Measurements from ENCODE around the gene MRPL21.
A peak's percentile ranks its signal among the peaks of the same experiment; 100 is the strongest.

Gene MRPL21

DNA sequence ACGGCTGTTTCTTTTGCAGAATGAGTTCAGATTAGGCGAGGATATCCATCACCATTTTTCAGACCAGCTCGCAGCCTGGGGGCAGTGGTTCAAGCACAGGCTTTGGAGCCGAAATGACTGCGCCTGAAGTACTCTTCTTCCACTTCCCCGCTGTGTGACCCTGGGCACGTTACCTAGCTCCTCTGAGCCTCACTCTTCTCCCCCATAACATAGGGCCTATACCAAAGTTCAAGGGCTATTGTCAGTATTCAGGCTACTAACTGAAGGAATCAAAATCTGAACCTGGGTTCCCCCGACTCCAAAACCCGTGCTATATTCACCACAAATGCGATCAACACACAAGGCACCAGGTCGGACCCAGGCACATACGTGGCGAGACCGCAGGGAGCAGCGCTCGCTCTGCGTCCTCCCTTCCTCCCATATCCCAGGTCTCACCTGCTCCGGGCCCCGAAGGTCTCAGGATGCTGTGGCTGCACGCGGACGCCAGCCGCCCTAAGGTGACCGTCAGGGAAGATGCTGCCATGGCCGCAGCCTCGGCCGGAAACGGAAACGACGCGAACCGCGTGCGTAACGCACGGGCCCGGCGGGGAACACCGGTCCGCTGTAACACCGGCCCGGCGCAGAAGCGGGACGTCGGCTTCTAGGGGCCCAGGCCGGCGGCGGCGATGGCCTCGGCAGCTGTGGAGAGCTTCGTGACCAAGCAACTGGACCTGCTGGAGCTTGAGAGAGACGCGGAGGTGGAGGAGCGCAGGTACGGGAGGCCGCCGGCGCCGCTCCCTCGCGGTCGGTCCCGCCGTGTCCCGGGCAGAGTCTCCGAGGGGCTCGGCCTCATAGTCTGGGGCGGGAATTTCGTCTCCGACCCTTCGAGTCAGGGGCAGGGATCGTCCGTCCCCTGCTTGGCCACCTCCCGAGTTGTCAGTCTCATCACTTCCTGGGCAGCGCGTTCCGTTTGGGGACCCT is at the start of gene MRPL21, which contains the start of gene IGHMBP2:
MRPL21 (minus strand) TSS at position 545 of the 960 bp plus-strand sequence; CDS start at position 523, 22 bp downstream.
IGHMBP2 (plus strand) TSS at position 604 of the 960 bp plus-strand sequence; CDS start at position 666, 62 bp downstream.
- no peaks in the 10 kb centered on the region for H3K27me3 ChIP-seq
- peaks cover 0 to 37% (median 27%) of the 10 kb centered on the region in 4 donors for H3K4me1 ChIP-seq
- TF ChIP-seq, protein P1, sequence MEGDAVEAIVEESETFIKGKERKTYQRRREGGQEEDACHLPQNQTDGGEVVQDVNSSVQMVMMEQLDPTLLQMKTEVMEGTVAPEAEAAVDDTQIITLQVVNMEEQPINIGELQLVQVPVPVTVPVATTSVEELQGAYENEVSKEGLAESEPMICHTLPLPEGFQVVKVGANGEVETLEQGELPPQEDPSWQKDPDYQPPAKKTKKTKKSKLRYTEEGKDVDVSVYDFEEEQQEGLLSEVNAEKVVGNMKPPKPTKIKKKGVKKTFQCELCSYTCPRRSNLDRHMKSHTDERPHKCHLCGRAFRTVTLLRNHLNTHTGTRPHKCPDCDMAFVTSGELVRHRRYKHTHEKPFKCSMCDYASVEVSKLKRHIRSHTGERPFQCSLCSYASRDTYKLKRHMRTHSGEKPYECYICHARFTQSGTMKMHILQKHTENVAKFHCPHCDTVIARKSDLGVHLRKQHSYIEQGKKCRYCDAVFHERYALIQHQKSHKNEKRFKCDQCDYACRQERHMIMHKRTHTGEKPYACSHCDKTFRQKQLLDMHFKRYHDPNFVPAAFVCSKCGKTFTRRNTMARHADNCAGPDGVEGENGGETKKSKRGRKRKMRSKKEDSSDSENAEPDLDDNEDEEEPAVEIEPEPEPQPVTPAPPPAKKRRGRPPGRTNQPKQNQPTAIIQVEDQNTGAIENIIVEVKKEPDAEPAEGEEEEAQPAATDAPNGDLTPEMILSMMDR (IDR thresholded peaks at IDR 0.05) = no peak
- peak within 1 kb of the TSS; percentile 79 to 89 for H3K27ac ChIP-seq
- H3K9me3 ChIP-seq = no peaks in the 10 kb centered on the region
- DNase-seq = peak; percentile 75 to 88
- intact Hi-C loops (cut with DNase I; ENCODE audit: low total_unique reads) = loop anchor here (10.0 kb wide), 1 partner anchor 181 kb away; no protein-coding TSS in a partner anchor
- peak within 1 kb of the TSS; percentile 64 to 88 for H3K4me3 ChIP-seq
- H3K36me3 ChIP-seq = peaks cover 25 to 45% (median 31%) of the 10 kb centered on the region in 3 donors

DNA sequence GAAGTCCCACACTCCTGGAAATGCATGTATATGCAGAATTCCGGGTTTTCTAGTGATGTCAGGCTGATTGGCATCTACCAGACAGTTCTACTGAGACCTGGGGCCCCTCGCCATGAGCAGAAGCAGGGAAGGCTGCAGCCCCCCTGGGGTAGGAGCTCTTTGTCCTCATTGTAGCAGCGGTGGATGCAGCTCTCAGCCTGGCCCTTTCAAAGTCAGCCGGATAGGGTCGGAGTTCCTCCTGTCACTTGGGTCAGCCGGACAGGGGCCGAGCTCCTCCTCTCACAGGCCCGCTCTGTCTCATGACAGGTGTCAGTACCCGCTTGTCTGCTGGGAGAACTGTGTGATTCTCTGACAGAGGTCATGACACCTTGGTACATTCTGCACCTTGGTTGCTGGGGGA is 47.1 kb upstream of the MRPL21 start:
- intact Hi-C loops (cut with DNase I; ENCODE audit: low total_unique reads) = no loop called here
- no peaks in the 10 kb centered on the region for H3K9me3 ChIP-seq
- TF ChIP-seq, protein P1 (IDR thresholded peaks at IDR 0.05) = no peak
- DNase-seq = no peak
- H3K27ac ChIP-seq = no peak overlapping the region
- H3K4me1 ChIP-seq = peaks cover 0 to 18% (median 10%) of the 10 kb centered on the region in 4 donors
- no peaks in the 10 kb centered on the region for H3K27me3 ChIP-seq
- no peak overlapping the region for H3K4me3 ChIP-seq
- H3K36me3 ChIP-seq = no peaks in the 10 kb centered on the region

DNA sequence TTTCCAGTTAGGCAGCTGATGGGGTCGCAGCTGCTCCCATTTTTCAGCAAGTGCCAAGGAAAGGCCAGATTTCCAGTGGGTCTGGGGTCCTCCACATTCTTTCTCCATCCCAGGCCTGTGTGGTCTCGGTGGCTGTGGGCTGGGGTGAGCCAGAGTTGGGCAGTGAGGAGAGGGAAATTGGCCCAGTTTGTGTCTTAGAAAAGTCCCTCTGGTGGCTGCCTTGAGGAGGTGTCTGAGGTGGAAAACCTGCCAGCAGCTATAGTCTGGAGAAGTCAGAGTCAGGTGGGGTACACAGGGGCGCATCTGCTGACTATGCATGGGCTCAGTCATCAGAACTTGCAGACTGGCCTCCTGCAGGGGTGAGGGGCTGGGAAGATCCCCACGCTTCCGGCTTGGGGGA is 46.6 kb upstream of the MRPL21 start:
- no peaks in the 10 kb centered on the region for H3K9me3 ChIP-seq
- H3K27ac ChIP-seq = peak overlapping the region in 1 of 2 donors; percentile 30
- no peak overlapping the region for H3K4me3 ChIP-seq
- TF ChIP-seq, protein P1 (IDR thresholded peaks at IDR 0.05) = peak in 1 of 2 experiments; percentile 39
- no peaks in the 10 kb centered on the region for H3K36me3 ChIP-seq
- DNase-seq = no peak
- no peaks in the 10 kb centered on the region for H3K27me3 ChIP-seq
- intact Hi-C loops (cut with DNase I; ENCODE audit: low total_unique reads) = no loop called here
- peaks cover 0 to 22% (median 10%) of the 10 kb centered on the region in 4 donors for H3K4me1 ChIP-seq

DNA sequence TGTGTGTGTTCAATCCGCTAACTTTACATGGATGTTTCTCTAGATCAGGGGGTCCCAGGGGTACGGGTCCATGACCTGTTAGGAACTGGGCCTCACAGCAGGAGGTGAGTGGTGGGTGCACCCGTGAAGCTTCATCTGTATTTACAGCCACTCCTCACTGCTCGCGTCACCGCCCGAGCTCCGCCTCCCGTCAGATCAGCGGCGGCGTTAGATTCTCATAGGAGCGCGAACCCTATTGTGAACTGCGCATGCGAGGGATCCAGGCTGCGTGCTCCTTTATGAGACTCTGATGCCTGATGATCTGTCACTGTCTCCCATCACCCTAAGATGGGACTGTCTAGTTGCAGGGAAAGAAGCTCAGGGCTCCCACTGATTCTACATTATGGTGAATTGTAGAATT is 45.3 kb upstream of the MRPL21 start:
- H3K4me3 ChIP-seq = no peak overlapping the region
- TF ChIP-seq, protein P1 (IDR thresholded peaks at IDR 0.05) = no peak
- no peaks in the 10 kb centered on the region for H3K9me3 ChIP-seq
- H3K36me3 ChIP-seq = no peaks in the 10 kb centered on the region
- no peaks in the 10 kb centered on the region for H3K27me3 ChIP-seq
- DNase-seq = no peak
- intact Hi-C loops (cut with DNase I; ENCODE audit: low total_unique reads) = no loop called here
- H3K27ac ChIP-seq = no peak overlapping the region
- peaks cover 0 to 31% (median 11%) of the 10 kb centered on the region in 4 donors for H3K4me1 ChIP-seq

DNA sequence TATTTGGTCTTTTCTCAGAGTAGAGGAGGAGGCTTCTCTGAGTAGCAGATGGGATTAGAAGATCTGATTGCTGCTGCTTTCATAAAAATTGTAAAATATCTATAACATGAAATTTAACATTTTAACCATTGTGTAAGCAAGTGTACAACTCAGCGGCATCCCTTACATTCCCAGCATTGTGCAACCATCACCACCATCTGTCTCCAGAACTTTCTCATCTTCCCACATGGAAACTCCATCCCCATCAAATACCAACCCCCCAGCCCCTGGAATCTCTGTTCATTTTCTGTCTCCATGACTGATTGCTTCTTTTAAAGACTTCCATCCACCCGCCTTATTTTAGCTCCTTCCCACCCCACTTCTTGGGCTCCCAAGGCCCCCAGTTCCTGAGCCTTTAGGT is 44.9 kb upstream of the MRPL21 start:
- no peak overlapping the region for H3K4me3 ChIP-seq
- peaks cover 0 to 35% (median 13%) of the 10 kb centered on the region in 4 donors for H3K4me1 ChIP-seq
- no peak for DNase-seq
- H3K27me3 ChIP-seq = no peaks in the 10 kb centered on the region
- no peaks in the 10 kb centered on the region for H3K9me3 ChIP-seq
- intact Hi-C loops (cut with DNase I; ENCODE audit: low total_unique reads) = no loop called here
- TF ChIP-seq, protein P1 (IDR thresholded peaks at IDR 0.05) = no peak
- H3K36me3 ChIP-seq = no peaks in the 10 kb centered on the region
- H3K27ac ChIP-seq = no peak overlapping the region

All from tibial artery (tissue), 4 donors.